ENCODE results near the gene PREX1. TPM values are rescaled to one million over a fixed set of nuclear protein-coding genes. Genes with fewer than 3 reads are reported as not detected.

The PREX1 gene
- total RNA-seq, 1 donor from 2014 or later: 15.8 TPM

GRCh38 chr20:48634641-48635040 is 193.2 kb downstream of the PREX1 start:
- DNase-seq: no peak

DNA sequence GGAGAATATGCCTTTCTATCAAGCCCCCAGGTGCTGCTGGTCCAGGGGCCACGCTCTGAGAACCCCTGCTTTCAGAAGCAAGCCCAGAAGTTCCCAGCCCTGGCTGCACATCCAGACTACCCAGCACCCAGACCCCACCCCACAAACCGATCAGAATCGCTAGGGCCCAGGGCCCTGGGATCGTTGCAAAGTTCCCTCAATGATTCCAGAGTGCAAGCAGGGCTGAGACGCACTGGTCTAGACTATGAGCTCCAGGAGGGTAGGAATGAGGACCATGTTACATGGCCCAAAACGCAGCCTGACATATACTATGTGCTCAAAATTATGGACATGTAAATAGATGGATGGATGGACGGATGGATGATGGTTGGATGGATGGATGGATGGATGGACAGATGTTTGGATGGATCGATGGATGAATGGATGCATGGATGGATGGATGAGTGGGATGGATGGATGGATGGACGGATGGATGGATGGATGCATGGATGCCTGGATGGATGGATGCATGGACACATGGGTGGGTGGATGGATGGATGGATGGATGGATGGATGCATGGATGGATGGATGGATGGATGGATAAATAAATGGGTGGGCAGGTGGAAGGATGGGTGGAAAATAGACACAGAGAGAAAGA is 194.1 kb downstream of the PREX1 start:
- no peak for DNase-seq

DNA sequence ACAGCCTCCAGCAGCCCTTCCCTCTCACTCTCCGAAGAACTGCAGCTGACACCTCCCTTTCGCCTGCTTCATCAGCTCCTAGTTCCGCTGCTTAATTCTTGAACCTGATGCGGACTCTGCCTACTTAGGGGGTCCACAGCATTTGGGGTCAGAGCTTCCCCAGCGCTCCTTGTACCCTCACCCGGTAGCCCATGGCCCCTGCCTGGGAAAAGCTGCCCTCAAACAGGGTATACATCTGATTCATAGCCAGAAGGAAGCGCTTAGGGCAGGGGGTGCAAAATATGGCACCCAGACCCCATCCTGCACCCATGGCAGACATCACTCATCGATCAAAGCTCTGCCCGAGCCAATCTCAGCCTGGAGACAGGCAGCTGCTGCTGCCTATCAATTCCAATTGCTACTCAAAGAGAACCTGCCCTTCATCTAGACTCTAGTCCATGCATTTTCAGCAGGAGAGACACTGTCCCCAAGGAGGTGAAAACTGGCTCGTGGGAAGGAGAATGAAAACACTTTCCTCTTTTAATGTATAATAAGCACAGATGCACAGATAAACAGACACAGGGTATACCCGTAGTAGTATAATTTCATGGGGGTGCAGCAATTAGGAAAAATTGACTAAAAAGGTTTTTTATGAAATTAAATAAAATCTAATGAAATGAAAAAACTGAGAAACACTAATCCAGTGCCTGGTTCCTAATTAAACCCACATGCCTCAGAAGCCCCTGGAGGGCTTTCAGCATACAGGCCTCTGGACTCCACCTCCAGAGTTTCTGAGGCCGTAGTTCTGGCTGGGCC is 194.8 kb downstream of the PREX1 start:
- DNase-seq: no peak

- DNase-seq: no peak
Measured at GRCh38 chr20:48632017-48632824, 195.6 kb downstream of the PREX1 start.

GRCh38 chr20:48631114-48632016 is 196.4 kb downstream of the PREX1 start:
- peak; percentile 85 for DNase-seq

GRCh38 chr20:48630342-48631075 is 197.3 kb downstream of the PREX1 start:
- no peak for DNase-seq

GRCh38 chr20:48629960-48630315 is 197.9 kb downstream of the PREX1 start:
- no peak for DNase-seq

GRCh38 chr20:48629069-48629959 is 198.5 kb downstream of the PREX1 start:
- DNase-seq: no peak

DNA sequence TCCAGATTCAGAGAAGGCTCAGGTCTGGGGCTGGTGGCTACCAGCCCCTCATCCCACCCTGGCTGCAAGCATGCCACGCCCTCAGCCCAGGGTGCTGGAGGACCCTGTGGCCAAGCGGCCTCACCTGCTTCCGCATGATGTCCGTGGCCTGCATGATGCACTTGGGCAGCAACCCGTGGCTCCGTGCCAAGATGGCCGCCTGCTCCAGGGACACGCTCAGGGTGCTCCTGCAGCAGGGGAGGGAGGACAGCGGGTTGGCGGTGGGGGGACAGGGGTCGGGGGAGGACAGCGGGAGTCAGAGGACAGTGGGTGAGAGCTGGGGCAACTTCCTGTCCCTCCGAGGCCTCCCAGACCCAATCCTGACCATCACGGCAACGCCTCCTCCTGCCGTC is 200.1 kb downstream of the PREX1 start:
- DNase-seq: no peak

DNA sequence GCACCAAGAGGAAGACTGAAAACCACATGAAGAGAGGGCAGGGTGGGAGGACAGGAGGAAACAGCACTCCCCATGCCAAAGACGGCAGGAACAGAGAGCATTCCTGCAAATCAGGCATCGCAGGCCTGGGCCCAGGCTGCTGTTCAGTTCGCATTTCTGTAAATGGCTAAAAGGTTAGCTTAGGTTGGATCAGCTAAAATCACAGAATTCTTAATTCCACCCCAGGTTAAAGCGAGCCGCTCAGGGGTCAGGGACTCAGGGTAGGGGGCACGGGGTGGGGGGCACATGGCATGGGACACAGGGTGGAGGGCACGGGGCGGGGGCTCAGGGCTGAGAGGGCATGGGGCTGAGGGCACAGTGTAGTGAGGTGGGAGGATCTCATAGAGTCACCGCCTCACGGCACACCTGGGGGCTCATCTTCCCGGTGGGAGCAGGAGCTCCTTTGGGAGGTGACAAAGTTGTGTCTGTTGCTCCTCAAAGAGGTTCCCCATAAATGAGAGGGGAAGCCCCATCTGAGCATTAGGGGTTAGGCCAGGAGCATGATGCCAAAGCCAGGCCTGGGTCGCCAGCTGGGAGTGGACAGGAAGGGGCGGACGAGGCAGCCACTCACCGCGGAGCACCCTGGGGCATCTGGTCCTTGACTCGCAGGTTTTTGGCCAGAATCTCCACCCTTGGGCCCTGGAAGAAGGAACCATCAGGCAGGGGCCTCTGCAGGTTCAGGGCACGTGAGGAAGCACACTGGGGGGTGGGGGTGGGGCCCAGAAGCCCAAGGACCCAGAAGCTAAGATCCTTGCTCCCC is 200.7 kb downstream of the PREX1 start:
- DNase-seq: no peak

GRCh38 chr20:48626226-48626937 is 201.4 kb downstream of the PREX1 start:
- peak; percentile 34 for DNase-seq

- DNase-seq: no peak
Measured at GRCh38 chr20:48625136-48625900, 202.5 kb downstream of the PREX1 start.

DNA sequence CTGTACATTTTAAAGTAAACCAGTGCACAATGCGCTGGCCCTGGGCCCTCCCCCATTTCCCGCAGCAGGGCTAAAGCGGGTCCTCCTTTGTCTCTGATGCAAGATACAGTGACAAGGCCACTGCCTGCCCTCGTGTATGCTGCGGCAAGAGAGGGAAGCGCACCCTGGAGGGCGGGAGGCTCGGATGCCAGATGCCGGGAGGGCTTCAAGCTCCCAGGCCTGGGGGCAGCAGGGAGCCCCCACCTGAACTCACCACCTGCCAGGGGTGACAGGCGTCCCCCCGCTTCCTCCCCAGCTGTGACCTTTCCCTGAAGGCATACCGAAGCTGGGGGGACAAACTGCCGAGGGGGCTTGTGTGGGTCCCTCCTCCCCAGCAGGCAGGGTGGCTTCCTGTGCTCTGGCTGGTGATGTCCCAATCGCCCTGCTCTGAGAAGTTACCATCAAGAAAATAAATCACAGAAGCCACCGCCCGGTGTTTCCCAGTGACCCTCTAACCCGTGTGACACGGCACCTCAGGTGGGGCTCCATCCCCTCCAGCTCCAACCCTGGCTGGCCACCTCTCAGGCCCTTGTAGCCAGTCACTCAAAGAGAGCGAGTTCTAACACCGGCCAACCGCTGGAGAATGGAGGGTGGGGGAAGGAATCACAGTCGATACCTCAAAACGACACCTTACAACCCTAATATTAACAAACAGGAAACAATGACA is 203.3 kb downstream of the PREX1 start:
- no peak for DNase-seq

GRCh38 chr20:48623906-48624265 is 203.9 kb downstream of the PREX1 start:
- no peak for DNase-seq

GRCh38 chr20:48623176-48623905 is 204.5 kb downstream of the PREX1 start:
- DNase-seq: no peak

- no peak for DNase-seq
Measured at GRCh38 chr20:48622421-48622820, 205.4 kb downstream of the PREX1 start.

Data from skin of body (tissue), 2 donors.